Measurements from ENCODE around the gene PXK.
A peak's percentile ranks its signal among the peaks of the same experiment; 100 is the strongest.
"Not testable (repeated sequence)": the region's sequence is repeated elsewhere in the genome, so short reads cannot be mapped to it uniquely, and the experiment has no call there.

The PXK gene

GRCh38 chr3:58419780-58420507, 87.3 kb downstream of the PXK start:
- DNase-seq (ENCODE audit: low read depth), result no peak

GRCh38 chr3:58421004-58421403, 88.3 kb downstream of the PXK start:
- no peak for DNase-seq (ENCODE audit: low read depth)

GRCh38 chr3:58422756-58423325, 90.1 kb downstream of the PXK start:
- DNase-seq (ENCODE audit: low read depth), result no peak

- DNase-seq (ENCODE audit: low read depth), result no peak
Measured at GRCh38 chr3:58424613-58425012, 91.9 kb downstream of the PXK start.

- no peak for DNase-seq (ENCODE audit: low read depth)
Measured at GRCh38 chr3:58425782-58426181, 93.1 kb downstream of the PXK start.

GRCh38 chr3:58427661-58428361, 95.1 kb downstream of the PXK start:
- no peak for DNase-seq (ENCODE audit: low read depth)

GRCh38 chr3:58429657-58430056, 97.0 kb downstream of the PXK start:
- no peak for DNase-seq (ENCODE audit: low read depth)

- DNase-seq (ENCODE audit: low read depth), result no peak
Measured at GRCh38 chr3:58432905-58433304, 100.2 kb downstream of the PXK start.

- peak; percentile 84 for DNase-seq (ENCODE audit: low read depth)
Measured at GRCh38 chr3:58433400-58434167, 100.9 kb downstream of the PXK start, which contains the start of gene PDHB. Gene PDHB, minus strand, starts transcription at chr3:58433832. Its CDS starts 23 bp downstream, at chr3:58433809.

GRCh38 chr3:58434168-58434504, 101.4 kb downstream of the PXK start:
- no peak for DNase-seq (ENCODE audit: low read depth)

GRCh38 chr3:58434511-58434910, 101.8 kb downstream of the PXK start:
- DNase-seq (ENCODE audit: low read depth), result no peak

- no peak for DNase-seq (ENCODE audit: low read depth)
Measured at GRCh38 chr3:58434990-58435389, 102.3 kb downstream of the PXK start.

GRCh38 chr3:58437276-58437675, 104.6 kb downstream of the PXK start:
- DNase-seq (ENCODE audit: low read depth), result not testable (repeated sequence)

GRCh38 chr3:58440996-58441355, 108.3 kb downstream of the PXK start:
- DNase-seq (ENCODE audit: low read depth), result not testable (repeated sequence)

- DNase-seq (ENCODE audit: low read depth), result no peak
Measured at GRCh38 chr3:58441514-58442450, 109.1 kb downstream of the PXK start.

GRCh38 chr3:58452176-58452575, 119.5 kb downstream of the PXK start:
- DNase-seq (ENCODE audit: low read depth), result no peak

GRCh38 chr3:58459160-58459559, 126.5 kb downstream of the PXK start:
- DNase-seq (ENCODE audit: low read depth), result no peak

- no peak for DNase-seq (ENCODE audit: low read depth)
Measured at GRCh38 chr3:58462829-58463180, 130.1 kb downstream of the PXK start.

GRCh38 chr3:58463181-58463941, 130.7 kb downstream of the PXK start:
- peak; percentile 62 for DNase-seq (ENCODE audit: low read depth)

- DNase-seq (ENCODE audit: low read depth), result no peak
Measured at GRCh38 chr3:58463942-58464271, 131.2 kb downstream of the PXK start.

- DNase-seq (ENCODE audit: low read depth), result no peak
Measured at GRCh38 chr3:58464866-58465265, 132.2 kb downstream of the PXK start.

All from GM04504 (cell line).